Superior temporal gyrus (tissue), 1 donor: ENCODE measurements around the gene POFUT2.
"Not testable (repeated sequence)": the region's sequence is repeated elsewhere in the genome, so short reads cannot be mapped to it uniquely, and the experiment has no call there.

ENCODE experiments used
- DNase-seq: peaks from one replicate; pipeline ENCODE4 v3.0.0-alpha.2; 2016; ENCODE audit errors: extremely low spot score

Gene POFUT2

DNA sequence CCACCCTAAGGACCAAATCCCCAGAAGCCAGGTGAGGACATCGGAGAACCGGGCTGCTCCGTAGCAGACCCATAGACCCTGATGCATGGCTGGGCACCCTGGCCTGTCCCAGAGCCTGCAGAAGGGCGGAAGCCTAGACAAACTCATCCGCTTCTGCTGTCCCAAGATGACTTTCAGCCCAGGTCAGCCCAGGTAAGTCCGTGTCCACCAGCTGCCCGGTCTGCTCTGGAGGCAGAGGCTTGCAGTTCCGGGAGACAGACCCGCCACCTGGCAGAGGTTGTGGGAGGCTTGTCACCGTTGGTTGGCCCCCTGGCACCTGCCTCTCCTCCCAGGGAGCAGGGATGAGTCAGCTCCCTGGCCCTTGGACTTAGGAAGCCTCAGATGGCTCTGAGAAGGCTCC, 22.8 kb upstream of the POFUT2 start:
- DNase-seq = no peak

DNA sequence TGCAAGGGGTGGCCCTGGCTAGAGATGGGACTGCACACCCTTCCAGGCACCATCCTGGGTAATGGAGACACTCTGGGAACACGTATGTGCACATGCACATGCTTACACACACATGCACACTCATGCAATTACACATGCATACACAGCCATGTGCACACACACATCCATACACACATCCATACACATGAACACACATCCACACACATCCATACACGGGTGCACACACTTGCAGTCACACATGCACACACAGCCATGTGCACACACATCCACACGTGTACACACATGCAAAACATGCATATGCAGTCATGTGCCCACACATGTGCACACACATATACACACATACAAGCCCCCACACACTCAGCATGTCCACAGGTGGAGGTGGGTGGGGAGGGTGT, 22.3 kb upstream of the POFUT2 start:
- DNase-seq = no peak

DNA sequence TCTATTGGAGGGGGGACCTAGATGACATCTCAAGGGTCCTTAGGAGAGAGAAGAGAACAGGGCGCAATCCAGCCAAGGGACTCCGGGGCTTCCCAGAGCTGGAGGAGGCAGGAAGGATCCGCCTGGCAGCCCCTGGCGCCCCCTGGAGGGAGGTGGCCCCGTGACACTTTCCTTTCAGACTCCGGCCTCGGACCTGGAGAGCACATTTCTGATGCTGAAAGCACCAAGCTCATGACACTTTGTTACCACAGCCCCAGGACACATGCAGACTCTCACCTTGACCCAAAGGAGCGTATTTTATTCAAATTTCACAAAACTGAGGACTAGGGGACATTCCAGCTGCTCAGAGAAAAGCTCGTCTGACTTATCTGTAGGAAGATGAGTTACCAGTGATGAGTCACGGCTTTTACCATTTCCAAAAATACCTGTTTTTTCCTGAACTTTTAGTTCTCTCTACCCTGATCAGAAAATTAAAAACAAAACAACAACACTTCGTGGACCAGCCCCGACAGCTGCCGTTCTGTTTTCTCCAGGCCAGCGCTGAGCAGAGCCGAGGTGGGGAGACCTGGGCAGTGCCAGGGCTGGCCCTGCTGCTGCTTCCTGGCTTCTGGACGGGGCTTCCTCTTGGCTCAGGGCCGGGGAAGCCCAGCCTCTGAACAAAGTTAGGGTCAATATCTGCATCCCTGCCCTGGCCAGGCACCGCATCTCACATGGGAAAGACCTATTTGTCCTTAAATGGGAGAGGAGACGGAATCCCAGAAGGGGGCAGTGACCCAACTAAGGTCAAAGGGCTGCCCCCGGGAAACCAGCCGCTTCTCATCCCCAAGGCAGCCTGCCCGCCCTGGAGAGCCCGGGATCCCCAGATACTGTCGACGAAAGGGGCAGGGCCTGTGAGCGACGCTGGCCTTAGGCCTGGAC, 21.6 kb upstream of the POFUT2 start:
- peak; percentile 47 for DNase-seq

DNA sequence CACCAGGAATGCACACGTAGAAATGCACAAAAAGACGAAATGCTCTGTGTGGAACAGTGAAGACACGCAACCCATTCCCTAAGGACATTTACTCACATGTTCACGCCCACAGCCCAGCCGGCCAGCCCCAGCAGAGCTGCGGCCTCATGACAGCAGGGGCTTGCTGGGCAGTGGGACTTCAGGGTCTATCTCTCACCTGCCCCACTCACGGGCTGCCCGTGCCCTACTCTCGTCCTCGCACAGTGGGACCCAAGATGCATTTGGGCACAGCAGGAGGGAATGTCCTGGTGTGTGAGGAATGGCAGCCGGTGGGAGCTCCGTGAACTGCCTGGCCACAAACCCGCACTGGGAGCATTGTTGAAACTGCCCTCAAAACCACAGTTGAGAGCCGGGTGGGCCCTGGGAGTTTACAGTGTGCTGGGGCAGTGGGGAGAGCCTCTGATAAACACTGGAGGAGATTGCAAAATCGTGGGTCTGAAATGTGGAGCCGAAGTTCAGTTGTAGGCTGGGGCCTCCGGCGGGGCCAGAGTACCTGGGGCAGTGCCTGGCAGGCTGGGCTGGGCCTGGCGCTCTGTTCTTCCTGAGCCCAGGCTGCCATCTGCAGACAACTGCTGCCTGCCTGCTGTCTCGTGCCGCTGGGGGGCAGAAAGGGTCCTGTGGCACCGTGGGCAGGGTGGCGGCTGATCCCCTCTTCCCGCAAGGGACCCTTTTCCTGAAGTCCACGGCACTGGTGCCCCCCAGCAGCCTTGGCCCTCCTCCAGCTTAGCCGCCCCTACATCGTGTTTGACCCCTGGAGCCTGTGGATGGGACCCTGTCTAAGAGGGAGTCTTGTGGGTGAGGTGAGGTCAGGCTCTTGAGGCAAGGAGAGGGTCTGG, 20.7 kb upstream of the POFUT2 start:
- DNase-seq = no peak

DNA sequence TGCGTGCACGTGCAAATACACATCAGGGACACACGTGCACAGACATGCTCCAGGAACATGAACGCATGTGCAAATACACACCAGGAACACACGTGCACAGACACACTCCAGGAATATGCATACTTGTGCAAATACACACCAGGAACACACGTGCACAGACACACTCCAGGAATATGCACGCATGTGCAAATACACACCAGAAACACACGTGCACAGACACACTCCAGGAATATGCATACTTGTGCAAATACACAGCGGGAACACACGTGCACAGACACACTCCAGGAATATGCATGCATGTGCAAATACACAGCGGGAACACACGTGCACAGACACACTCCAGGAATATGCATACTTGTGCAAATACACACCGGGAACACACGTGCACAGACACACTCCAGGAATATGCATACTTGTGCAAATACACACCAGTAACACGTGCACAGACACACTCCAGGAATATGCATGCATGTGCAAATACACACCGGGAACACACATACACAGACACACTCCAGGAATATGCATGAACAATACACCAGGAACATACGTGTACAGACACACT, 20.0 kb upstream of the POFUT2 start:
- not testable (repeated sequence) for DNase-seq

DNA sequence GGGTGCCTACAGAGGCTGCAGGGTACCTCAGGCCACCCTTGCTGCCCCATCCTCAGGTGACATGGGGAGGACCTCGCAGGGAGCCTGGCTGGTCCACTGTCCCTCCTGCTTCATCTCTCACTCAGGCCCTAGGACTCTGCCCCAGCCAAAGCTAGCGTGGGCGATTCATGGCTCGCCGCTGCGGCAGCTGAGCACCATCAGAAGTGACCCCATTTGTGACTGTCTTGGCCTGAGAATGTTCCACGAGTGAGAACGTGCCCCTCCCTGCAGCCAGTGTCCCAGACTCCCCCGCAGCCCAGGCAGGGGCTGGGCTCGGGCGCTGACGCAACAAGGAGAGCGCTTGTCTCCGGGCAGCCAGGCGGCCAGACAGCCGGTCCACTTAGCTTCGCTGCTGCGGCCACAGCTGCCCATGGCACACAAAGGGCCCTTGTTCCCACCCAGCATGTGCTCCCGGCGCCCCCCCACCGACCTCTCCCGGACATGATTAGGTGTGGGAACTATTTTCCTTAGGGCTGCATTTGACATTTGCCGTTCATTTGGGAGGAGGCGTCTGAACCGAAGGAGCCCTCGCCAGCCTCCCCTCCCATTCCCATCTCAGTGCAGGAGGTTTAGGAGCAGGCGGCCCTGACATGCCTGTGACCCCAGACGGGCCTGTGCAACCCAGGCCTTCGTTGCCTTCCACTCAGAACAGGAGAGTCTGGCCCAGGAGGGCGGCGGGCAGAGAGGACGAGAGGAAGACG, 19.3 kb upstream of the POFUT2 start:
- DNase-seq = peak; percentile 93

DNA sequence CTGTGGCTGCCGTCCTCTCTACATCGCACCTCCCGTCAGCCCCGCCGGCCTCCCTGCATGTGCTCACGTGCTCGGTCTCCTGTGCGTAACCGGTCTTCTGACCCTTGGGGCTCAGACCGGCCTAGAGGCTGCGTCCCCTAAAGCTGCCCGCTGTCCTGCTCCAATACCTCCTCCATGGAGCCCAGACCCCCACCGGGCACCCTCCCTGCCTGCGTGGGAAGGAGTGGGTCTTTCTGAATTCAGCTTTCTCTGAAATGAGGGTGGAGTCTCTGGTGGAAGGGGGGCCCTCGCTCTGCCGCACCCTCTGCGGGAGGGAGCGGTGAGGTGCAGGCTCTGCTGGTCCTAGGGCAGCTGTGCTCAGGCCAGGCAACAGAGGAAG, 18.7 kb upstream of the POFUT2 start:
- DNase-seq = no peak

DNA sequence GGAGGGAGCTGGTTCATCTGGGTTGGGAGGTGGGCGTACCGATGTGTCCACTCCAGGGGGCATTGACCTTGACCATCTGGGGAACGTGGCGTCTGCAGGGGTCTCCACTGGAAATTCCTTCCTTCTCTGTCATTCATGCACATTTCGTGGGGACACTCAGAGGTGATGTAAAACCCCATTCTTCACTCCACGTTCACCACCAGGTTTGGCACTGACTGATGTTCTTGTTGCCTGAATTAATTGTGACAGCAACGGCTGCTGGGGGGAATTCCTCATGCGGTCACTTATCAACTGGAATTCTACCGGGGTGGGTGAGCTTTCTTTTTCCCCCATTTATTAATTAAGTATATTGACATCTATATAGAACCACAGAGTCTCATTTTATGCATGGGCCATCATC, 18.1 kb upstream of the POFUT2 start:
- DNase-seq = no peak

DNA sequence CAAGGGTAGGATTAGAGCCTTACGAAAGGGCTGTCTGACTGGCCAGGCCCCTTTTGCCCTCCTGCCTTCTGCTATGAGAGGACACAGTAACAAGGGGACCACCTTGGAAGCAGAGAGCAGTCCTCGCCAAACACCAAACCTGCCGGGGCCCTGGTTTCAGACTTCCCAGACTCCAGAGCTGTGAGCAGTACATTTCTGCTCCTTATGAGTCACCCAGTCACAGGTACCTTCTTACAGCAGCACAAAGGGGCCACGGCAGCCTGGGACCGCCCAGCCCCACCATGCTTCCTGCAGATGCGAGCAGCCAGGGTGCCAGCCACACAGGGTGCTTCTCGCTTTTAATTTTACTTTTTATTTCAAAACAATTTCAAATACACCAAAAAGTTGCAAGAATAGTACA, 17.2 kb upstream of the POFUT2 start:
- no peak for DNase-seq

DNA sequence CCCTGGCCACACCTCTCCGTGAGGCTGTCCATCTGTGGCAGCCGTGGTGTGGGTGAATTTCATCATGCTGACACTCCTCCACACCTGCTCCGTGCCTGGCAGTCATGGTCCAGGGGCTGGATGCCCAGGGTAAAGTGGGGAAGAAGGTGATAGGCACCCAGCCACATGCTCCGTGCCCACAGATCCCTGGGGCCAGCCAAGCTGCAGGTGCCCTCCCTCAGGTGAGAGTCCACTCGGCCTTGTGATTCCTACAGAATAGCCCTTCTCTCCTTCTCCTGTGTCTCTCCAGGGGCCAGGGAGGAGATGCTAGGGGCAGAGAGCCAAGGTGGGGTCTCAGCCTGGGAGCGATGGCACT, 16.8 kb upstream of the POFUT2 start:
- DNase-seq = no peak

DNA sequence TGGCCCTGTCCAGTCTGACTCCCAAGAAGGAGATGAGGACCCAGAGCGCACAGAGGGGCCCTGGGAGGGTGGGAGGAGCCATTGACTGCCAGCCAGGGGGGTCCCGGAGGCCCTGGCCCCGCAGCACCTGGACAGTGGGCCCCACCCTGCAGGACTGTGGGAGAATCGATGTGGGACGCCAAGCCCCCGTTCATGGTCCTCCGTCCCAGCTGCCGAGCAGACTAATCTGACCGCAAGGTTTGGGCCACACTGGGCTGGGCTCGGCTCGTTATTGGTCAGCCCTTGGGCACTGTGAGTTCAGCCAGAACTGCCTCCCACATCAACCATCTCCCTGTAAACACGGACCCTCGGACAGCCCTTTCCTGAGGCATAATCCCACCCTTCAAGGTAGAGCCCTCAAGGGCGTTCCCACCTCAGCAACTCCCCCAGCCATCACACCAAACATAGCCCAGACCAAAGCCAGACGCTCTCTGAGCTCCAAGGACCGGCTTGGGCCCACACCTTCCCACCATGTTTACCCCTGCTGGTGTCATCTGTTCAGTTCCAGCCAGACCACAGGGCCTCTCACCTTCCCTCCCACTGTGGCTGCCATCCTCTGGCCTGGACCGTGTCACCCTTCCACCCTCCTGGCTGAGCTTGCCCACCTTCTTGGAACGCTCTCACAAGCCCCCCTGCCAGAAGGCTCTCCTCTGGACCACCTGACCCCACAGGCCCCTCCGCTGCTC, 16.2 kb upstream of the POFUT2 start:
- no peak for DNase-seq

DNA sequence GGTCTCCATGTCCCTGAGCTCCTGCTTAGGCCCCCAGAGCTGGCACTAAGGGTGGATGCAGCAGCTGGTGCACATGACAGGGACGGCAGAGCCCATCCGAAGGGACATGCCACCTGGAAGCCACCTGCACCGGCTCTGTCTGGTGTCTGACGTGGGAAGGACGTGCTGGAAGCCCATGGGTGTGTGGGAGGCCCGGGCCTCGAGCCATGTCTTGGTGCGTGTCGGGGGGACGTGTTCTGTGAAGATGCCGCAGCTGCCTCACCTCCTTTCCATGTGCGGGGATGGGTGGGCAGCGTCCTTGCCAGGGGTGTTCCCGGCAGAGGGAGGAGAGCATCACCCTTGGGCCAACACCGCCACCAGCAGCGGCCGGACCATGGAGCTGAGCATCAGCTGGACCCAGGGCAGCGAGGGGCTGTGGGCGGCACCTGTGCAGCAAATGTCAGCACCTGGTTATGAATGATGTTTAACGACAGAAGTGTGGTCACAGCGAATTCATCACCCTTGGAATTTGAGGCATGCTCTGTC, 15.5 kb upstream of the POFUT2 start:
- DNase-seq = no peak

DNA sequence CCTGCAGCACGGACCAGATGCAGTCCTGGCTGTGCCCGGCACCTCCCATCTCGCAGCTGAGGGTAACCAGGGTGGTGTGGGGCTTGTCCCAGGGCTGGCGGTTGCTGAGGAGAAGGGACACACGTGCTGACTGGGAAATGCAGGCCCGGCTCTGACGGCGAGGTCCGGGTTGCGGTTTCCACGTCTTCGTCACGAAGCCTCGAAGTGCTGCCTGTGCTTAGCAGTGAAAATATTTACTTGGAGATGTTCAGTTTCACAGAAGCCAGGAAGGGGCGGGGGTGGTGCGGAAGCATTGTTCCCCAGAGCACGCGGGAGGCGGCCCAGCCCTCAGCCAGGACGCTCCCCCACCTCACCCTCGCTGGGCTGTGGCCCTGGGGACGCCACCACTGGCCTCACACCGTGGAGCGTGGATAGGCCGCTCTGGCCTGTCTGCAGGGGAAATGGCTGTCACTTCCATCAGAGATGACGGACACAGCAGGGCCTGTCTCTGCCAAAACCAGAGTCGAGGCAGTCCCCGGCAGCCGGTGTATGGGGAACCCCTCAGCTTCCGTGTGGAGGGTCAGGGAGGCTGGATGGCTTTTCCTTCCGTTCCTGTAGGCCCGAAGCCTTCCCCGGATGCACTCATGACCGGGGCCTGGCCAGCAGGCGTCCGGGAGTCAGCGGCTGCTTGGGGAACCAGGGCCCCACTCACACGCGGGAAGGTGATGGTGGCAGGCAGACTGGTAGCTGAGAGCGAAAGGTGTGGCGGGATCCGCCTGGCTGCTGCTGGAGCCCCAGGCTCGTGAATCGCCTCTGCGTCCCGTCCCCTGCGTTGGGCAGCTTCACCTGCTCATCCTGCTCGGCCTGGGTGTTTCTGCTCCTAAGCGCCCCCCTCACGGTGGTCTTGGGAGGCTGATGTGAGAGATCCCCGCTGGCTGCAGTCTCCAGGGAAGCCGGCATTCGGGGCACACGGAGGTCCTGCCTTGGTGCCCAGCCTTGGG, 14.7 kb upstream of the POFUT2 start:
- DNase-seq = no peak

DNA sequence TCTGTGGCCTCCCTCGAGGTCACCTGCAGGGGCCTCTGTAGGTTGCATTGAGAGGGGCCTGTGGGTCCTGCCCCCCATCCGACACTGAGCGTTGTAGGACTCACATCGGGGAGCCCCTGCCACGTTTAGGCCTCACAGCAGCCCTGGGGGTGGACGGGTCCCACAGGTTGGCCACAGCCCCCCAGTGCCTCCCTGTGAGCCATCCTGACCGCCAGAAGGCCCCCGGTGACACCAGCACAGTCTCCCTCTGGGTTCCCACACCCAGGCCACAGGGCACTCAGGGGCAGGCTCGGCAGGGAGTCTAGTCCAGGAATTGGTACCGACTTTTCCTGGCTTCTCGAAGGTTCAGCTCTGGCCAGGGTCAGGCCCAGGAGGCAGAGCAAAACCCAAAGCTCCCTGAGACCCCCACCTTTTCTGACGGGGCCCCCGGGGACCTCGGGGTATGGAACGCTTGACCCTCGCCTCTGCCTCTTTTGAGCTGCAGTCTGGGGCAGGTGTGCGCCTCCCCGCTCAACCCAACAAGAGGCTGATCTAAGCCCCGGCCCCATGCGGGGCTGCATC, 13.9 kb upstream of the POFUT2 start:
- DNase-seq = no peak

DNA sequence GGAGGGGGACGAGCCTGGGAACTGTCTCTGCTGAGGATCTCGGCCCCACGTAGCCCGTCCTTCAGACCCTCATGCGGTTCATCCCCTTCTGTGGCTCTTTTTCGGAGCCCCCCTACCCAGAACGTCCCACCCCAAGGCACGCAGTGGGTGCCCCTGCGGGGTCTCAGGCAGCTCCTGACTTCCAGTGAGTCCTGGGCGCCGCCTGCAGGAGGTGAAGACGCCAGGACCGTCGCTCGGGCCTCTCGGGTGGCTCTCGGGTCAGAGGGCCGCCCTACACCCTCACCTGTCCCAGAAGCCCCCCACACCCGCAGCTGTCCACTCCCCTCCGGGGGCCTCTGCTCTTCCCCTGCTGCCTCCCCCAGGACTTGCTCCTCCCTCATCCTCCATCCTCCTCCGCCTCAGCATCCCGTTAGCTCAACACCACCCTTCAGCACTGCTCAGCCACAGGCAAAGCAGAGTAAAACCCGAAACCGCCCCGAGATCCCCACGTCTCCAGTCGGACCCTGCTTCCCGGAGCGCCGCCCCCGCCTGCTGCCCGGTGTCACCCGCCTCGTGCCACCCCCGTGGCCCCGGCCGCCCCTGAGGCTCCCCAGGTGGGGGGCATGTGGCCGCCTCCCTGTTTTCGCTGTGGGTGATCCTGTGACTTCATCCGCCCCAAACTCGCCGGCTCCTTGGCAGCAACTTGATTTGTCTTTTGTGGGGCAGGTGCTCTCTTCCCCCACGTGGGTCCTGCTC, 13.3 kb upstream of the POFUT2 start:
- DNase-seq = no peak

DNA sequence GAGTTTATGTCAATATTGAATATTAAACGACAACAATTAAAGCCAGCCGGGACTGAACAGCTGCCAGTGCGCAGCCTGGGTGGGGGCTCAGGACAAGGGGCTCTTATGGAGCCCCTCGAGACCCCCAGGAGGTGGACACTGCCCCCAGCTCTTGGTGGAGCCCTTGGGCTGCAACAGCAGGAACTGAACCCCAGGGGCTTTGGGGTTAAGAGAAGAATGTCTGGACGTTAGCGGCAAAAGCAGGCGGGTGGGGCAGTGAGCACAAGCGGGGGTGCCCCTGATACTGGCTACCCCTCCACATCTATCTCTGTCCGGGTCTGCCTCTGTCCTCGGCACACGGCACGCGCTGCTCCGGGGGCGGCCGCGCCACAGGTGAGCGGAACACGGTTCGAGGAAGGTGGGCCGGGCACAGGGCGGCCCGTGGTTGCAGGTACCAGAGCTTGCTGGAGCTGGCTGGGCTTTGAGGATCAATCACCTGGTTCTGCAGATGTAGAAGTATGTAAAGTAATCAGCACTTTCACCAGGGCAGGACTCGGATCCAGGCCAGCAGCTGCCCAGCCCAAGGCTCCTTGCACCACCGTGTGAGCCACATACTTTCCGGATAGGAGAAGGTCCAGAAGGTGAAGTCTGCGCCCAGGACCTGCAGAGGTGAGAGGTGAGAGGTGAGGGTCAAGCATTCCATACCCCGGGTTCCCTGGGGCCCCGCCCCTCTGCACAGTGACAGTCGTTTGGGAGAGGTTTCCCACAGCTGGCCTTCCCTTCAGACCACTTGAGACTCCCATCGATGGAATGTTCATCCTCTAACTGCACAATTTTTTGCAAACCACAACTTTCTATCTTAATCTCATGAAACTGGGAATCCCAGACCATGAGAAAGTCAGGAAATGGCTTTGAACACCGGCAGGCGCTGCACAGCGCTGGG, 12.4 kb upstream of the POFUT2 start:
- DNase-seq = no peak

DNA sequence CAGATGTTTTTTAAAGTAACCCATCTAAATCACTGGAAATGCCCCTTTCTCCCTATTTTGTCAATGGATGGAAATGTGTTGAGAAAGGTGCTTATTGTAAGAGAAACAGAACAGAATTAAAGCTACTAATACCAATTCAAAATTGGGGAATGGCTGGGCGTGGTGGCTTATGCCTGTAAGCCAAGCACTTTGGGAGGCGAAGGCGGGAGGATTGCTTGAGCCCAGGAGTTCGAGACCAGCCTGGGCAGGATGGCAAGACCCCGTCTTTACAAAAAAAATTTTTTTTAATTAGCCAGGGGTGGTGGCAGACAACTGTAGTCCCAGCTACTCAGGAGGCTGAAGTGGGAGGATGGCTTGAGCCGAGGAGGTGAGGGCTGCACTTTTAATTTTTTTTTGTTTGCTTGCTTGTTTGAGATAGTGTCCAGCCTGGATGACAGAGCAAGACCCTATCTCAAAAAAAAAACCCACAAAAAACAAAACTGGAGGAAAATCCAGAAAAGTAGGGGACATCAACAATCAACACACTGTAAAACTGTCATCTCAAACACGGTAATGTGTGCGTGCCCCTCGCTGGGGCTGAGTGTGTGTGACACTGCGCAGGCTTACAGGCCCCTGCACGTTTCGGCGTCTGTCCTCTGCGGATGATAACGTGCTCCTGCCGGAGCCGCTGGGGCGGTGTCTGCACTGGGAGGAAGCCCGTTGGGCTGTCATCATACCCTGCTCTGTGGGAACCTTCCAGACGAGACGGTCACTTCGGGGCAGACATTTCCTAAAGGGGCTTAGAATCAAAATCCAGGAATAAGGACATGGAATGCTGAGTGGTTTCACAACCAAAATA, 11.6 kb upstream of the POFUT2 start:
- DNase-seq = no peak
